Activated CD4-positive, alpha-beta T cell treated with anti-CD3 and anti-CD28 coated beads, Interleukin-2, amount 50 U/mL, for 4 hours (primary cell): ENCODE results near the gene MMP24.
"Not testable (repeated sequence)": the region's sequence is repeated elsewhere in the genome, so short reads cannot be mapped to it uniquely, and the experiment has no call there.

Experiments used
- DNase-seq, 2 experiments: peaks; one replicate each; pipeline ENCODE4 v3.0.0-alpha.2; 2020

MMP24 gene

GRCh38 chr20:35223941-35224340 lies 2.5 kb upstream of the MMP24 start:
- no peak for DNase-seq

- no peak for DNase-seq
These were observed 2.0 kb upstream of the MMP24 start for GRCh38 chr20:35224536-35224935.

GRCh38 chr20:35225319-35226125 lies 968 bp upstream of the MMP24 start:
- DNase-seq = no peak

GRCh38 chr20:35226884-35227681 lies 593 bp downstream of the MMP24 start:
- peak; percentile 19 to 24 for DNase-seq

GRCh38 chr20:35232575-35232974 lies 6.1 kb downstream of the MMP24 start:
- no peak for DNase-seq

GRCh38 chr20:35235881-35236280 lies 9.4 kb downstream of the MMP24 start:
- no peak for DNase-seq

GRCh38 chr20:35237486-35237885 lies 11.0 kb downstream of the MMP24 start:
- no peak for DNase-seq

- no peak for DNase-seq
These were observed 11.7 kb downstream of the MMP24 start for GRCh38 chr20:35238170-35238569.

- no peak for DNase-seq
These were observed 12.2 kb downstream of the MMP24 start for GRCh38 chr20:35238735-35239134.

GRCh38 chr20:35240083-35240810 lies 13.8 kb downstream of the MMP24 start:
- no peak for DNase-seq

GRCh38 chr20:35240811-35241293 lies 14.4 kb downstream of the MMP24 start:
- no peak for DNase-seq

GRCh38 chr20:35243317-35243716 lies 16.8 kb downstream of the MMP24 start:
- no peak for DNase-seq

GRCh38 chr20:35243986-35244385 lies 17.5 kb downstream of the MMP24 start:
- no peak for DNase-seq

GRCh38 chr20:35246723-35247122 lies 20.2 kb downstream of the MMP24 start:
- DNase-seq = no peak

GRCh38 chr20:35248641-35249475 lies 22.4 kb downstream of the MMP24 start:
- DNase-seq = no peak

GRCh38 chr20:35251613-35251940 lies 25.1 kb downstream of the MMP24 start:
- DNase-seq = no peak

- DNase-seq = no peak
These were observed 25.6 kb downstream of the MMP24 start for GRCh38 chr20:35252037-35252461.

GRCh38 chr20:35252598-35252997 lies 26.1 kb downstream of the MMP24 start:
- DNase-seq = not testable (repeated sequence)

GRCh38 chr20:35253010-35253409 lies 26.5 kb downstream of the MMP24 start:
- no peak for DNase-seq

- no peak for DNase-seq
These were observed 28.0 kb downstream of the MMP24 start for GRCh38 chr20:35254448-35254999.

GRCh38 chr20:35257175-35257909 lies 30.9 kb downstream of the MMP24 start:
- DNase-seq = no peak
